HG03175 (cell line): ENCODE results near the gene ALX4.
A peak's percentile ranks its signal among the peaks of the same experiment; 100 is the strongest.

ENCODE experiments used
- ATAC-seq: cut with Tn5 transposase; IDR thresholded peaks from one replicate; pipeline ENCODE4 v1.9.1; 2021; ENCODE audit warnings: mild to moderate bottlenecking, moderate library complexity; ENCODE audit not compliant: unreplicated experiment

ALX4 gene

DNA sequence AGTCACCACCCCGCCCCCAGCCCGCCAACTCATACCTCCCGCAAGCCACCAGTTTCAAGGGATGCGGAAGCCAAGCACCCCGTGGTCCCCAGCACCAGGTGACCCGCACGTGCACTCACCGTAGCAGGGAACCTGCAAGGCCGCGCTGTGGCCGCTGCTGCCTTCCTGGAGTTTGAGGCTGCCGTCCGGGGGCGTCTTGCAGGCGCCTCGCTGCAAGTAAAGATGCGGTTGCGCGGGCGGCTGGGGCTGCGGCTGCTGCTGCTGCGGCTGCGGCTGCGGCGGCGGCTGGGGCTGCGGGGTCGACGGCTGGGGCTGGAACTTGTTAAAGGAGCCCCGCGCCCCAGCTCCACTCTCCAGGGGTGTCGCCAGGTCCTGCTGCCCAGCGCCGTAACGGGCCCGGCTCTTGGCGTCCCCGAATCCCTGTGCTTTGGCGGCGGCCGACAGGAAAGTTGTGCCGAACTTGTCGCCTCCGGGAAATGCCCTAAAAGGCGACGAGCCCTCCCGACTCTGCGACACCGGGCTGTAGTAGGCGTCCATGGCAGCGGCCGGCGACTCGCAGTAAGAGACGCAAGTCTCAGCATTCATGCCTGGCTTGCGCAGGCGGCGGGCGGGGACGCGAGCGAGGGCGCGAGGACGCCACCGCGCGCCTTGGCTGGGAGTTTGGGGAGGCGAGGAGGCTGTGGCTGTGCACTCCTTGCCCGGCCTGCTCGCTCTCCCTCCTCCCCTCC, at the start of gene ALX4:
TSS of gene ALX4 (minus strand) at position 662 of the 728 bp plus-strand sequence. CDS start at position 585, 77 bp downstream.
- no peak for ATAC-seq

DNA sequence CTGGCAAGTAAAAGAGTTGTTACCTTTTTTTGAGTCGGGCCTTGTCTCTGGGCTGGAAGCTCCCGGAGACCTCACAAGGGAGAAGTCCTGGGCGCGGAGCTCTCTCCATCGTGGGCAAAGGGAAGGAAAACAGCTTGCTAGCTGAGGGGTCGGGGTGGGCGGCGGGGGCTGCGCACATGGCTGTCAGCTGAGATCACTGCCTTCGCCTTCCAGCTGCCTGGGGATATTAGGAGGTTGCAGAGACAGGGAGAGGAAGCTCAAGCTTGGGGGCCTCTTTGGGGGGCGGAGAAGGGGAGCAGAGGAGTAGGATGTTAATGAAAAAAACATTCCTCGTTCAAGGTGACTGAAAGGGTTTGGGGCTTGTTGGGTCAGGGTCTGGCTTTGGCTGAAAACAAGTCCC, 49.2 kb upstream of the ALX4 start:
- no peak for ATAC-seq

DNA sequence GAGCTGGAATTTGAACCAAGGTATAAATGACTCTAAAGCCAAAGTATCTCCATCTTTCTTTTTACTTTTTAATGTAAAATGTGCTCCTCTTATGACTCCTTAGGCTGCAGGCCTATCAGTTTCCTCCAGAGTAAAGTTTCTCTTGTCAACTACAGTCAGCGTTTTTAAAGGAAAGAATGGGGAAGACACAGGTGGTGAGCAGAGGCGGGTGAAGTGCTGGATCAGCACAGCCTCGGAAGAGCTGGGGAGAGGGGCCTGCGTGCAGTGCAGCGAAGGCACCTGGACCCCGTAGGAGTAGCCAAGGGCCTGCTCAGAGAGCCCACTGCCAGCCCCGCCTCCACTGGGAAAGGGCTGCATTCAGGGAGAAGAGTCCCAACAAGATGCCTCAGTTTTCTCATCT, 48.8 kb upstream of the ALX4 start:
- no peak for ATAC-seq

DNA sequence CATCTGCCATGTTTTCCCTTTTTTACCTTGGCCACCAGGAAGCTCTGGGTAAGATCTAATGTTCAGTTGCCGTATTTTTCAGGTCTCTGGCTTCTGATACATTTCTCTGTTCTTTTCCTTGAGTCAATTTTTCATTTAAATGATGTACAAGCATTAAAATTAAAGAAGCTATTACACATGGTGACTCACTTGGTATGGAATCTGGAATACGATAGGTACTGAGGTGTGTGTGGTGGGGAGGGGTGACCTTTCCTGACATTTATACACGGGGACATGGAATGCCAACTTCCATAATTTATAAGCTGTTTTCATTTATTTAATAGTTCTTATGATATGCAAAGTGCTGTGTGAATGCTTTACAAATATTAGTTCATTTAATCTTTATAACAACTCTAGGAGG, 47.8 kb upstream of the ALX4 start:
- no peak for ATAC-seq

DNA sequence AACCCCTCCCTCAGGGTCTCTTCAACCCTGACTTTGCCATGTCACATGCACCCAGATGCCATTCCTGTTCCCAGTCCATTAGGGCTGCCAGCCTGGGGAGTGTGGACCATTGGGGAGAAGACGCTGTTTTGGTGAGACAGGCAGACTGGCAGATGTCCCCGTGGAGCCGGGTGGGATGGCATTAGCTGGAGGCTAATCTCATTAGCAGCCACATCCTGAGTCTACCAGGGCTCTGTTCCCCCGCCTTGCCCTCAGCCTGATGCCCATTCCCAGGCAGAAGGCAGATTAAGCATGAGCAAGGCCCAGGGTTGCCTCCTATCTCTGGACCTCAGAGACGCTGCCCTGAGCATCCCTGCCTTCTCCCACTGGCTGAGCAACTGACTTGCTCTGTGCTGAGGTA, 46.4 kb upstream of the ALX4 start:
- no peak for ATAC-seq

DNA sequence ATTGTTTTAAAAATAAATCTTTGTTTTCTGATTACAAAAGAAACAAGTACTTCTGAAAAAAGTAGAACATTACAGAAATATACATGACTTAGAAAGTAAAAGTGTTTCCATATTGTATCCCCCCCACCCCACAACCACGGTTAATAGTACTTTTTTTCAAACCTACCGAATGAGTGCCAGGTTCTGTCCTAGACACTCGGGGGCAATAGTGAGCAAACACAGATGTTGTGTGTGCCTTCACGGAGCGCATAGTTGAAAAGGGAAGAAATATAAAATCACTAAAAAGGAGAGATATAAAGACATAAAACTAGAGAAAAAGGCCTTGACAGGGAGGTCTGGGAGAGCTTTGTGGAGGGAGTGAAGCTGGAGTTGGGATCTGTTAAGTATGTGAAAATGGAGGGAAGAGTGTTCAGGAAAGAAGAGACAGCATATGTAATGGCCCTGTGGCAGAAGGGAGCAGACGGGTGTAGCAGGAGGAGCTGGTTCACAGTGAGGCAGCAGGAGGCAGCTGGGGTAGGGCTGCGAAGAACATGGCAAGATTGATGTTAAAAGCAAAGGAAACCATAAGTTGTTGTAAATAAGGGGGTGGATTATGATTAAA, 42.1 kb upstream of the ALX4 start:
- ATAC-seq: no peak

DNA sequence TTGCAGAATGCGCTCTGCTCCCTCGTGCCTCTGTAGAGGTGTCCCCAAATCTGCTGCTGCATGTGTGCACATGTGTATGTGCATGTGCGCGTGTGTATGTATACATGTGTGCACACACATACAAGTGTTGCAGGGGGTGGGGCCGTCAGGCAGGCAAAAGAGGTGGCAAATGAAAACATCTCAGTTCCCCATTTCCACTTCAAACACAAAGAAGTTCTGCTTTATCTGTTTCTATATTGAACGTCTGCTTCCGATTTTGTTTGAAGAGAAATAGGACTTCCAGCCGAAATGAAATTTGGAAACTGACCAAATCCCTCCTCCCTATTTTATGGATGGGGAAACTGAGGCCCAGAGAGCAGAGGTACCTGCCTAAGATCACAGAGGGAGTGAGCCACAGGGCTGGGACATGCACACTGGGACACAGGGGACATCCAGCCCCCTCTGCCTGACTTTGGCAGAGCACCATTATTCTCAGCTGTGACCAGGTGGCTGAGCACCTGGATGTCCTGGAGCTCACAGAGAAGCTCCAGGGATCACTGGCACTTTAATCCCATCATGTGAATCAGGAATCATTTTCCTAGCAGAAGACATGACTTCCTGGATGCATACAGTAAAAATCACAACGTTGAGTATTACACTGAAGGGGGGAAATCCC, 41.2 kb upstream of the ALX4 start:
- ATAC-seq: peak; percentile 90

DNA sequence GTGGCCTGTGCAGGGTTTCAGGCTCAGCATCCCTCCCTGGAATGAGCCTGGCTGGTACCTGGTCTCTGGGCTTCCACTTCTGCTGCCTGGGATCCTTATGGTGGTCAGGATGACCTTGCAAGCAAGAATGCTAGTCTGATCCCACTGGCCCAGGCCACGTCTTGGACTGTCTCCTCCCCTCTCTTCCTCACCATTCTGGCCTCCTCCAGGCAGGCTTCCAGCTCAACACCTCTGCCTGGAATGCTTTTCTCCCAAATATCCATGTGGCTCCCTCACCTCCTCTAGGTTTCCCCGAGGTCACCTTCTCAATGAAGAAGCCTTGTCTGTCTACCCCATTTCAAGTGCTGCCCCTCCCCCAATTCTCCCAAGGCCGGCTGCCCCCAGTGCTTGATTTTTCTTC, 39.4 kb upstream of the ALX4 start:
- no peak for ATAC-seq

DNA sequence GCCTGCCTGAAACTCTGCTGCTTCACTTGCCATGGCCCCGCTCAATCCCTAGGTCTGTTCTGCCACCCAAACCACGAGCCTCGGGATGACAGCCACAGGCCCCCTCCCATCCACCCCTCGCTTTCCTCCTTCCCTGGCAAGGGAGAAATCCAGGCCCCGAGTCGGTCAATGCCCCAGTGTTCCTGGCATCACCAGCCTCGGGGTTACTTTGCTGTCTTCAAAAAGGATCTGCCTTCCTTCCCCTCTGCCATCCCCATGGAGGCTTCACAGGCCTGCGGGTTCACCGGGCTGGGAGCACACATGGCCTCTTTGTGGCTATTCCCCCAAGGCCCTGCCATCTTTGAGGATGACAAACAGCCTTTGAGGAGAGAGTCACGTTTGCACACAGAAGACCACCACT, 38.8 kb upstream of the ALX4 start:
- ATAC-seq: no peak

DNA sequence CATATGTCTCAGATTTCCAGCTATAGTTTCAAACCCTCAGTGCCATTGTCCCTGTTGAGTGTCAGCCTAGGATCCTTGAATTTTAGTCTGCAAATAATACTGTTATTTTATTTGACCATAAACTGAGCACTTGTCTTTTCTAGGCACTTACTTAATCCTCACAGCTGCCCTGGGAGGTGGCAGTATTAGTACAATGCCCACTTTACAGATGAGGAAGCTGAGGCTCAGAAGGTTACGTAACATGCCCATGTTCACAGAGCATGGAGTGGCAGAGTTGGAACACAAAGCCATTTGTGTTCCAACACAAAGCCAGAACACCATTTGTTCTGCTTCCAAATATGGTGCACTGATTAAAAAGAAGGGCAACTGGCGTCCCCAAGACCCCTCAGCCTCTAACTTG, 38.2 kb upstream of the ALX4 start:
- ATAC-seq: no peak

DNA sequence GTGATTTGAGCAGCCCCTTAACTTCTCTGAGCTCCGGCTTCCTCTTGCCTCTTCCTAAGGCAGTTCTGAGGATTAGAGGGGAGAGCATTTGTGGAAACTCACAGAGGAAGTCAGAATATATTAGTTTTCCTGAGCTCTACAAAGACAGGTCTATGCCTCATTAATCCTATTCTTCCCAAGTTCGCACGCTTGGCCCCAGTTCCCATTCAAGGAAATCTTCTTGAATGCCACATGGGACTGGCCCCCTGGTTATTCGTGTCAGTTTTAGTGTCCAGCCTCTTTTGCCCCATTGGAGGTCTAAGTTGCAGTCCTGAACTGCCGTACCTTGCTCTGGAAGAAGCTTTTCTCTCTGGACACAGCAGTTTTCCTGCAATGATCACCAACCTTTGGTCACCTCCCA, 37.6 kb upstream of the ALX4 start:
- no peak for ATAC-seq

DNA sequence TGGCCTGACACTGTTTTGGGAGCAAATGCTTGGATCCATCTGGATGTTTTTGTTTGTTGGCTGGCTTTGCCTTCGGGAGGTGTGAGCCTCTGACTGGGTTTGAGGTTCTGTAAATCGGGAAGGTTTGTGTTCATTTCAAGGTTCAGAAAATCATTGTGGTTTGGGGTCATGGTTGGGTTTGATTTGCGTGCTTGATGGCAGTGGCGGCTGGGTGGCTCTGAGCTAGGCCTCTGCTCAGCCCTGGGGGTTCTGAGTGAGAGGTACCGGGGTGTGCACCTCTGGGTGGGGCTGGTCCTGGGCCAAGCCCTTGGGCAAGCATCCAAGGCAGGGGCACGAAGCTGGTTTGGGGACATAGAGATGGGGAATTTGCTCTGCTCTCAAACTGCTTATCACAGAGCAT, 37.0 kb upstream of the ALX4 start:
- no peak for ATAC-seq

DNA sequence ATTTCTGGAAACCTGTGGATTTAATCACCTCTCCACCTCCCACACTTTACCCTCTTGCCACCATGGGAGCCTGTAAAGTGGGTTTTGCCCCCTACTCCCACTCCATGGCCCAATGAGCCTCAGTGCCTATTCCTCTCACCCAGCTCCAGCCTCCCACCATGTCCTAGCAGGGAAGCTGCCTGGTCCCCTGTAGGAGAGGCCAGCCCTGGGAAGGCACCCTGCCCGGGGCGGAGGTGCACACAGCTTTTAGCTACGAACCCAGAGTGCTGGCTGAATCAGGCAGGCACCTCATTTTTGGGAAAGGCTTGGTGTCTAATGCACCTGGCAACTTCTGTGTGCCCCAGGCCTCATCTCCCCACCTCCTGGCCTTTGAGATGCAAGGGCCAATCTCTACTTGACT, 35.8 kb upstream of the ALX4 start:
- no peak for ATAC-seq

DNA sequence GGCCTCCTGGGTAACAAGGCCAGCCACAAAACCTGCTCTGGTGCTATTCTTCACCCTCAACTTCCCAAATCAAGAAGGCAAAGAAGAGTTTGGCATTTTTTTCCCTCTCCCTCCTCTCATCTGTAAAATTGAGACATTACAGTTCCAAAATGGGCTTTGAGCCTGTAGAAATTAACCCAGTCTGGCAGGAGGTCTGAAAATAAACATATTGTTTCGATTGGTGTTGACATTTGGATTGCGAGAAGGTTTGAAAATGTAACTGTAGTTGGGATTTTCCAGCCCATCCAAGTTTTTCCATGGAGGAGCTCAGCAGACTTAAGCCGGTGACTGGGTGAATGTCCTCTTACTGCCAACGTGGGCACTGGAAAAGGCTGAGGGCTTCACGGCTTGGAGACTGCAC, 35.0 kb upstream of the ALX4 start:
- no peak for ATAC-seq

DNA sequence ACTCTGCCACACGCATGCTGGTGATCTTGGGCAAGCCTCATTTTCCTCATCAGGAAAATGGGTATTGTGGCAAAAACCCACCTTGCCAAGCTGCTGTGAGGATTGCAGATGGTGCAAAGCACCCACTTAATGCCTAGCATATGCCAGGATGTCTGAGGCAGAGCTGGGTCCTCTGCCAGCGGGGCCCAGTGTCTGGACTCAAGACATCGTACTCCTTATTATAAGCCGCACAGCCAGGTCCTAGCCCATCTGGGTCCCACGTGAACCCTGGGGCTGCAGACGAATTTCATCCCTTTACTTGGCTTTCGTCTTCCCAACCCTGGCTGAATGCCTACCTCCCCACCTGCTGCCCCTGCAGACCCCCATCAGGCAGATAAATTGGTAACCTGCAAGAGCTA, 34.5 kb upstream of the ALX4 start:
- no peak for ATAC-seq

DNA sequence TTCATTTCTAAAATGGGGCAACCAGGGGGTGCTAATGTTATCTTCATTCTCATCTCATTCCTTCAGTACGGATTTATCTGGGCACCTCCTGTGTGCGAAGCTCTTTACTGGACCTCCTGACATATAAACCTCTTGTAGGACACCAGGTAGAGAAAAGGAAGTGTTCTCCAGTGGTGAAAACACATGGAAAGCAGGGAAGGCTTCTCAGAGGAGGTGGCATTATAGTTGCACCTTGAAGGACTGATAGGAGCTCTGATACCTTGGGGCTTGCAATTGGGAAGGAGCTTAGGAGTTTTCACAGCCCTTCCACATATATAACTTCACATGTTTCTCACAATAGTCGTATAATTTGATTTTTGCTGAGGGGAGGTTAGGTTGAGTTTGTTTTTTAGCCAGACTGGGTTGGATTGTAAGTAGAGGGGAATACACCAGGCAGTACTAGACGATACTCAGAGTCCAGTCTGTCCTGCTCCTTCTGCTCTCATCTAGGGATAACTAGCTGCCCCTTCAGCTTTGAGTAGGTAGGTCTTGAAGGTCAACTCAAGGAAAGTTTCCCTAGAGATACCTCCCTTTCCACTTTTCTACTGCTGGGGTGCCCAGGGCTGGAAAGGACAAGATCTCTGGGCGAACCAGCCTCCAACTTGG, 34.0 kb upstream of the ALX4 start:
- no peak for ATAC-seq

DNA sequence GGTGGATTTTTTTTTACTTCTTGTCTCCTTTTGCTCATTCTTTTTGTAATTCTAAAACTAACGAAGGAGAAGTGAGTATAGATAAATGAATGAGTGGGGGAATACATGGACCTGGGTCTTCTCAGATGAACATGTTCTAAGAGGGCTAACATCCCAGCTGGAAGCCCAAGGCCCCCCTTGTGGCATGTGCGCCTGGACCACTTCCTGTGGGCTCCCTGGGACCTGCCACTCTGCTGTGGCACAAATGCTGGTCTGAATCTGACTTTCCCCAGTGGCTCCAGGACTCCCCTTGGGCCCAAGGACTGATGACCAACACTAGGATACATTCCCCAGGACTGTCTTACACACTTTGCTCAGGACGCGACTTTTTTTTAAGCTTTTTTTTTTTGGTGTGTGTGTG, 32.7 kb upstream of the ALX4 start:
- ATAC-seq: no peak

DNA sequence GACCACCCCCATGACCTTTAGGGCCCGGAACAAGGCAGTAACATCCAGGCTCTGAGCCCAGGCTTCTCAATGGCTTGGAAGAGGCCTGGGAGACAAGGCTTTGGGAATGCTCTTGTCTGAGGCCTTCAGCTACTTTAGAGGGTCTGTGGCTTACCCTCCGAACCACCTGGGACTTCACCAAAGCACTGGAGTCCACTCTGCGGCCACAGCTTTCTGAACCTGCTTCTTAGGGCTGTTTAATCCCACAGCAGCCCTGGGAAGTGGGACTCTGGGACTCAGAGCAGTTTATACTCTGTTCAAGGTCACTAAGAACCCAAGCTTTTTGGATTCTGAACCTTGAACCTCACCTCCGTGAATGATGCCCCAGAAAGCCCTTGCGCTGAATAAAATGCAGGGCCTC, 30.7 kb upstream of the ALX4 start:
- no peak for ATAC-seq

DNA sequence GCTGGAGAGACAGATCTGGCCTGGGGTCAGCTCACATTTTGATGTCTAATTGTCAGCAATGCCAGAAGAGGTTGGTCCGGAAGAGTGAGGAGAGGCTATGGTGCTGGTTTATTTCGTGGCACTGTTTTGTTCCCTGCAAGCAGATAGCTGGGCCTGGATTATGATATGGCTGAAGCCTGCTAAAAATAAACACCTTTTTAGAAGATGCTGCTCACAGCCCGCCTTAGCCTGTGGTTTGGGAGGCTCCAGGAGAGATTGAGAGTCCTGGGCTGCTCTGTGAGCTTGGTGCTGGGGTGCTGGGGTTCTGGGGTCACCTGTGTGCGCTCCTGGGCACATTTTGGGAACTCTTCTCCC, 29.6 kb upstream of the ALX4 start:
- no peak for ATAC-seq

DNA sequence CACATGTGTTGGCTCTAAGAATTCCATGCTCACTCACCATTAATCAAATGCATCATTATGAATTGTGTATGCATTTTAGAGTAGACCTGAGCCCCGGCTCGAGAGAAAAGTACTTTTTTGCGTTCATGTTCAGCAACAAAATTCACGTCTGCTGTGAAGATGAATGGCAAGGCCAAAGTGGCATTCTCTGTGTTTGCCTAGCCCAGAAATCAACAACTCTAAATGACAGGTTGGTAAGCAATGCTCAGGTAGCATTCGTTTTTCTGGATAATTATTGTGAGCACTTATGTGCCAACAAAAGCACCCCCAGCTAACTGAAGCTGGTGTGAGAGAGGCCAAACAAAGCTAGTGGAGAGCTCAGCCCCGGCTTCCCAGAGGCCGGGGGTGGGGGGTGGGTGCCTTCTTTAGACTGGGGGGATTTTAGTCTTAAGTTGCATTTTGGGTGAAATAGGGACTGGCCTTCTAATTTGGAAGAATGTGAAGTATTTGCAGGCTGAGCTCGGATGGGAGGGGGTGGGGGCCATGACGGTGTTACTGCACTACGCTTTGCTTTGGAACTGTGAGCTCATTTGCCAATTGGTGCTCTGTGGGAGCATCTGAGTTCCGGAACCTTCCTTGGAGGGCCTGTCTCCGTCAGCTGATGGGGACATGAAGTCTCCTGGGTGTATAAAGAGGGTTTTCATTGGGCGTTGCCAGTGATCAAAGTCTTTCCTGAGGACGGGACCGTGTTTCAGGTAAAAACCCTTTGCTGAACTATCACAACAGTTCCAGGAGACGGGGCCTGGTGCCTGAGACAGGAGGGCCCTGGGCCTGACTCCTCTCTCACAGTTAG, 29.0 kb upstream of the ALX4 start:
- no peak for ATAC-seq

DNA sequence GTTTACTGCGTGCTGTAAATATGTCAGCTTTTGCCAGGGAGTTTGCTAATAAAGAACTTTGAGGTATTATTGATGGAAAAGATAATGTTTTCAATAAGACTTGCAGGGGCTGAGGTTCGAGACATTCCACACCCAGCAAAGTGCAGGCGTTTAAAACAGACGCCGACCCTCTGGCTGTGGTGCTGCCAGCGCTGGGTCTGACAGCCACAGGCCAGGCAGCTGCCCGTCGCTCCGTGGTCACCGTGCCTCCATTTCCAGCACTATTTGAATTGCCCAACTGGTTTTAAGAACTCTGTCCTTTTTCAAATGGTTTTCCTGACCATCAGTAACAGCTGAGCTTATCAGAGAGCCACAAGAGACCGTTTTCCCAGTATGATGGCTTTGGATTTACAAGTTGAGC, 28.1 kb upstream of the ALX4 start:
- no peak for ATAC-seq
